Mesodermal cell (in vitro differentiated cells): ENCODE results near the gene BCR.

Source experiments
- H3K27ac ChIP-seq: 2 replicates; pipeline ENCODE4 v1.7.0; 2013; ENCODE audit warnings: mild to moderate bottlenecking, low read depth, low read length, moderate library complexity; ENCODE audit not compliant: severe bottlenecking
- H3K36me3 ChIP-seq: 2 replicates; pipeline ENCODE4 v1.7.1; 2013; ENCODE audit warnings: mild to moderate bottlenecking, low read length, moderate library complexity; ENCODE audit not compliant: control insufficient read depth, insufficient read depth
- H3K4me1 ChIP-seq: one replicate; pipeline ENCODE4 v1.7.1; 2013; ENCODE audit warnings: mild to moderate bottlenecking, low read length; ENCODE audit not compliant: insufficient read depth, control insufficient read depth, poor library complexity, severe bottlenecking
- H3K4me3 ChIP-seq: 2 replicates; pipeline ENCODE4 v1.7.0; 2013; ENCODE audit warnings: low read length, control low read depth, mild to moderate bottlenecking; ENCODE audit not compliant: insufficient read depth, poor library complexity, severe bottlenecking; ENCODE audit errors: extremely low read depth
- H3K9me3 ChIP-seq: 2 replicates; pipeline ENCODE4 v1.7.1; 2013; ENCODE audit warnings: mild to moderate bottlenecking, low read length, moderate library complexity; ENCODE audit not compliant: control insufficient read depth
- WGBS, 2 experiments: methylation state at CpG; one replicate each; pipeline ENCODE4 v1.1.5; 2013; ENCODE audit warnings: missing lambda C conversion rate in 2 of 2; ENCODE audit not compliant: insufficient coverage in 2 of 2; 5-methylcytosine and 5-hydroxymethylcytosine counted together

BCR gene

DNA sequence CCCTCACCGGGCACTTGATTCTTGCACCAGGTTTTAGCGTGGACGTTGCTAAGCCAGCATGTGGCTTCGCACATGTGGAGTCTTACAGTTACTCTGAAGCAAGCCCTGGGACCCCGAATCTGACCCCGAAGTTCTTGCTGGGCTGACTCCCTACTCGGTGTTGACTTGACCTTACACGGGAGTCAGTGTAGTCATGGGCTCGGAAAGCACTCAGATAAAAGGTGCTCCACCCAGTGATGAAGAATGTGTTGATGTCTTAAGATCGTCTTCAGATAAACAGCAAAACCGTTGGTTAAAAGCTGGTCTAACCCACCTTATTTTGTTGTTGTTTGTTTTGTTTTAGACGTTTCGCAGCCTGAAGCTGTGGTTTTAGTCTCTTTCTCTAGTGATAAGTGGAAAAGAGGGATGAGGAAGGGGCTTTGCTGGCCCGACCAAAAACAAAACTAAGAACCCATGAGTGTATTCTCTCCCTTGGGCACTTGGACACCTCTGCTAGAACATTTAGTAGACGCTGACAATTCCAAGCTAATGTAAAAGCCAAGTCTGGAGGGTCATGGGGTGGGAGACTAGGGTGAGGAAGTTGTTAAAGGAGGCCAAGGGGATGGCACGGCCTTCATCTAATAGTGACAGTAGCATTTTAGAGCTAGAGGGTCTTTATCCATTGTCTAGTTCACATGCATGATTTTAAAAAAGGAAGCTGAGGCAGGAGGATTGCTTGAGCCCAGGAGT lies 69.9 kb downstream of the BCR start:
- 90 to 92% methylated on average over 13 to 15 of the region's 16 CpGs for WGBS, 2 experiments
- Histone ChIP-seq H3K4me1 (peaks cover 28% of the 10 kb centered on the region), H3K36me3 (peaks cover 34% of the 10 kb centered on the region), H3K9me3 (no peaks in the 10 kb centered on the region), H3K4me3 (no peak overlapping the region), H3K27ac (no peak overlapping the region)

DNA sequence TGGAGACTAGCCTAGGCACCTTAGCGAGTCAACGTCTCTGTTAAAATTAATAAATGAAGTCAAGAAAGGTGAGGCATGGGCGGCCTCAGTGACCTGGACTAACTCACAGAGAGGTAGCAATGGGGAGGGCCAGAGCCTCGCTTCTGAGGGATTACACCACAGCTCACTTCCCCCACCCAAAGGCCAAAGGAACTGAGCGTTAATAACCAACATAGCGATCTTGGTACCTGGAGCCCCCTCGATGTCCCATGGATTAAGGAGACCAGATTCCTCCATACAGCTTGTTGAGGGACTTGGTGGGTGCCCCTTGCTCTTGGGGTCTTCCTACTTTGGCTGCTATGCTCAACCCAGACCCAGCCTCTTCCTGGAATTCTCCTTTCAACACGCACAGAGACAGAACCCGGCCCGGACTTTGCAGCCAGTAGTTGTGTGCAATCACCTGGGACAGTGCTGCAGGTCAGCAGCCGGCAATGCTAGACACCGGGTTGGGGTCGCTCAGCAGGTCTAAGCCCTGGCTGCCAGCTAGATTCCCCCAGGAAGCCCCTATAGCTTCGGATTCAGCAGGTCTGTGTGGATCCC lies 70.6 kb downstream of the BCR start:
- no peaks in the 10 kb centered on the region for H3K9me3 ChIP-seq
- H3K4me3 ChIP-seq = no peak overlapping the region
- H3K36me3 ChIP-seq = peaks cover 41% of the 10 kb centered on the region
- peaks cover 27% of the 10 kb centered on the region for H3K4me1 ChIP-seq
- WGBS, 2 experiments = 94 to 95% methylated on average over 9 to 13 of the region's 14 CpGs
- no peak overlapping the region for H3K27ac ChIP-seq

DNA sequence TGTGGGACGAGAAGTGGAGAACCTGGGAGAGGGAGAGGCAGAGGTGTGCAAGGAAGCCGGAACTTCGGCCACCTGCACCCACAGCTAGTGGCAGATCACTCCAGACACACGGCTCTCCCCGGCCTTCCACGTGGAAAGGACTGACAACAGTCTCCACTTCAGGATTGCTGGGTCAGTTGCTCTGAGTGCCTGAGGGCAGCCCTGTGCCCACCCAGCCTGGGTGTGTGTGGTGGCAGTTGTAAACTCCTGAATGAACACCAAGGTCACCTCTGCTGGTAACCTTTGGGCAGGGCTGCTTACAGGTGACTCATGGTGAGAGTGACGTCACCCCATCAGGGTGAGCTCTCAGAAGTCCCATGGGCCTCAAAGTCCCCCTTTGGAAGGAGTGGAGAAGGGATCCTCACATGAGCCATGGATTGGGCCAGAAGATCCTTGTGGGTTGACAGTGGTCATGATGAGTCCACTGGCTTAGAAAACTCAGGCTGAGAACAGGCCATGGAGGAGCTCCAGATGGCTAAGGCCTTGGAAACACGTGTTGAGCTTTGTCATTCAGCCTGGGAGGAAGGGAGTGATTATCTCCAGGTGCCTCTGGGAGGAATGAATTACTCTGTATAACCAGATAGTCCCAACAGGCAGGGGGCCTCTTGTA lies 71.3 kb downstream of the BCR start:
- no peak overlapping the region for H3K27ac ChIP-seq
- 89 to 90% methylated on average over 8 of the region's 8 CpGs for WGBS, 2 experiments
- H3K36me3 ChIP-seq = peaks cover 45% of the 10 kb centered on the region
- no peak overlapping the region for H3K4me3 ChIP-seq
- peaks cover 30% of the 10 kb centered on the region for H3K4me1 ChIP-seq
- H3K9me3 ChIP-seq = no peaks in the 10 kb centered on the region

DNA sequence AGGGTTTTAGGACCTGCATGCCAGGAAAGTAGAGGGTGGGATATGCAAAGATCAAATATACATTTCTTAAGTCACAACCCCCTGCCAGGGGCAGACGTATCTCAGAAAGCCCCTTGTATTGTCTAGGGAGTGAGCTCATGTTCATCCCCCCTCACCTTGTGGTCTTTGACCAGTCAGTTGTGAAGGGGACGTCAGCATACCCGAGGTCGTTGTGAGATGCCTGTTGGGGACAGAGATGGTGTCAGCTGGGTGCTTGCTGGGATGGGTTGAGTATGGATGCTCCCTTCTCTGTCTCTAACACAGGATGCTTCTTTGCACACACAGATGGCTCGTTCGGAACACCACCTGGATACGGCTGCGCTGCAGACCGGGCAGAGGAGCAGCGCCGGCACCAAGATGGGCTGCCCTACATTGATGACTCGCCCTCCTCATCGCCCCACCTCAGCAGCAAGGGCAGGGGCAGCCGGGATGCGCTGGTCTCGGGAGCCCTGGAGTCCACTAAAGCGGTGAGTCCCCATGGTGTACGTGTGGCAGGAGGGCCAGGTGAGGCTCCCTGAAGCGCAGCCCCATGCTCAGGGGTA lies 73.3 kb downstream of the BCR start:
- H3K4me3 ChIP-seq = no peak overlapping the region
- WGBS, 2 experiments = 94% methylated on average over 16 to 18 of the region's 19 CpGs
- H3K36me3 ChIP-seq = peaks cover 51% of the 10 kb centered on the region
- peaks cover 15% of the 10 kb centered on the region for H3K4me1 ChIP-seq
- H3K9me3 ChIP-seq = no peaks in the 10 kb centered on the region
- H3K27ac ChIP-seq = no peak overlapping the region

DNA sequence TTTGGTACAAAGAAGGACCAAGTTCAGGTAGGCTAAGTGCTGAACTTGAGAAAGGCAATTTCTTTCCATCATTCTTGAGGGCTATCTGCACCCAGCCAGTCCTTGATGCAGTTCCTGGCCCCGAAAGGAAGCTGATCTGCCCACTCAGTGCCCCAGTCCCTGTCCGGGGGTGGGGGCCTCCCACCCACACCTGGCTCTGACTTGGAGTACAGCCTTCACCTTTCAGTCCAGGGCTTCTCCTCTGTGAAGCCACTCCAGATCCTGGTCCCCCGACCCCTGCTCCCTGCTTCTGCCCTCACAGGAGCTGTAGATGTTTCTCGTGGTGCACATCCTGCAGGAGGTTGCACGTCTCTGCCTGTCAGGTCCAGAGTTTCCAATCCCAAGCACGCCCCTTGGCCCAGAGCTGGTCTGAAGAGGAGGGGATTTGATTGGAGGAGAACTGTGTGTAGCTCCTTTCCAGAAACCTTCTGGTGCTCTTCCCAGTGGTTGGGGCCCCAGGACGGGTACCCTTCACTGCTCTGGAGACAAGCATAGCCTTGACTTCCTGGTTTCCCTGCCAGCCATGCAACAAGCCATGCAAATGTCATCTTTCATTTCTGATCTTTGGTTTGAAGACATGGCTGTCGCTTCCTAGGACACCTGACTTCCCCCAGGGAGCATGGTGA lies 75.3 kb downstream of the BCR start:
- H3K27ac ChIP-seq = no peak overlapping the region
- no peaks in the 10 kb centered on the region for H3K9me3 ChIP-seq
- H3K4me3 ChIP-seq = no peak overlapping the region
- H3K36me3 ChIP-seq = peaks cover 60% of the 10 kb centered on the region
- peaks cover 5% of the 10 kb centered on the region for H3K4me1 ChIP-seq
- WGBS, 2 experiments = 78 to 88% methylated on average over 4 to 7 of the region's 8 CpGs

DNA sequence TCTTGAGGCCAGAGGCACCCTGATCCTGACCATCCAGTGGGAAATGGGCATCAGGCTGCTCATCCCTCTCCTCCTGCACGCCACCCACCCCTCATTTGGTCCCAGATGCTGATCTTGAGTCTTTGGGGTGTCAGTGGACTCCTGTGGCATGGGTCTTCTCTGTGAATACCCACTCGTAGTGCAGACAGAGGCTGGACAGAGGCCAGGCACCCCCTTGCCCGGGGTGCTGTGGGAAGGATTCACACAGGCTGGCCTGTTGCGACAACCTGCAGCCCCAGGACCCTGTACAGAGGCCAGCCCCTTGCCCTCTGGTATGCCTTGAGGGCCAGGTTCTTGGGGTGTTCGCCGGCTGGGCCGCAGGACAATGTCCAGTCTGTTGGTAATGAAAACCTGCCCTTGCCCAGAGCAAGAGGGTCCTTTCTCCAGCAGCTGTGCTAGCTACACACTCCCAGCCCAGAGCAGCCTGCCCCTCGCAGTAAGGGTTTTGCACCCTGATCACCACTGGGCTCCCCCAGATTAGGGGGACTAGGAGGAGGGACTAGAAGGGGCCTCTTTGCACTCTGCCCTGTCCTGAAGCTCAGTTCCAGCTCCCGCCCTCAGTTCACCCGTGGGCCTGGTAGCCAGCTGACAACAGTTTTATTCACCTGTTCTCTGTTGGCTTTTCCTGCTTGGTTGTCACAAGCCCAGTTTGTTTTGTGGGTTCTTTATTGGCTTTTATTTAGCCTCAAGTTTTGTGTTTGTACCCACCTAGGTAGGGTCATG lies 76.0 kb downstream of the BCR start:
- no peak overlapping the region for H3K4me3 ChIP-seq
- WGBS, 2 experiments = 93 to 100% methylated on average over 7 to 9 of the region's 10 CpGs
- H3K9me3 ChIP-seq = no peaks in the 10 kb centered on the region
- peaks cover 67% of the 10 kb centered on the region for H3K36me3 ChIP-seq
- no peak overlapping the region for H3K27ac ChIP-seq
- H3K4me1 ChIP-seq = peaks cover 5% of the 10 kb centered on the region

DNA sequence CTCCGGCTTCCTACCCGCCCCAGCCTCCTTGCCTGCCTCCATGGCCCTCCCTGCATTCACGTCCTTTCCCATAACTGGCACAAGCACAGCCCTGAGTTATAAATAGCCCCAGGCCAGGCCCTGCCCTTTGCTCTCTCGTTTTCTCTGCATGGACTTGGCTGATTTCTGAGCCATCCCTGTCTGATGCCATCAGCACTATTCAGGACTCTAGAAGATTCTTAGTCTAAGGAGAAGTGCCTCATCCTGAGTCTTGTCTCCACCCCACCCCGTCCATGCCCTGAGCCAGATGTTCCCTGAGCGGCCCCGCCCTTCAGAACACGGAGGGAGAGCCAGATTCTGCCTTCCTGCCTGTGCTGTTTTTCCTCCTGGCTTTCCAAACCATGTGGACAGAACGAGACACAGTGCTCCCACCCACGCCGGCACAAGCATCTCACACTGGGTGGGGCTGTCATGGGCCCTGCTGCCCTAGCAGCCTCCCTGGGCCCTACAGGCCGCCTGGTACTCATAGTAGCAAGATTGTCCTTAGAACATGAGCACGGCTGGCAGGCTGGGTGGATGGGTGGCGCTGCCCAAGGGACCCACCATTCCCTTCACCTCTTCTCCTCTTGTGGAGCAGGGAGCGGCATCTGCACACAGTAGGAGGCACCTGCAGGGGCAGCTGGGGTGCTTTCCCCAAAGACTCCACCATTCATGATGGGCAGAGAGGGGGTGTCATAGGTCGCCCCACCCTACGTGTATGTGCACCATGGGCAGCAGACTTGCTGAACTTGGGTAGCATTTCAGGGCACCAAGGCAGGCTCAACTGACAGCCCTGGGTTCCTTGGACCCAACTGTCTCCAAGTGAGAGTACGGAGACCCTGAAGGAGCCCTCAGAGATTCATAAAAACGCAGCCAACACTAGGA lies 76.9 kb downstream of the BCR start:
- H3K27ac ChIP-seq = no peak overlapping the region
- H3K4me1 ChIP-seq = peaks cover 8% of the 10 kb centered on the region
- H3K9me3 ChIP-seq = no peaks in the 10 kb centered on the region
- peaks cover 73% of the 10 kb centered on the region for H3K36me3 ChIP-seq
- 81 to 85% methylated on average over 17 to 18 of the region's 19 CpGs for WGBS, 2 experiments
- no peak overlapping the region for H3K4me3 ChIP-seq

DNA sequence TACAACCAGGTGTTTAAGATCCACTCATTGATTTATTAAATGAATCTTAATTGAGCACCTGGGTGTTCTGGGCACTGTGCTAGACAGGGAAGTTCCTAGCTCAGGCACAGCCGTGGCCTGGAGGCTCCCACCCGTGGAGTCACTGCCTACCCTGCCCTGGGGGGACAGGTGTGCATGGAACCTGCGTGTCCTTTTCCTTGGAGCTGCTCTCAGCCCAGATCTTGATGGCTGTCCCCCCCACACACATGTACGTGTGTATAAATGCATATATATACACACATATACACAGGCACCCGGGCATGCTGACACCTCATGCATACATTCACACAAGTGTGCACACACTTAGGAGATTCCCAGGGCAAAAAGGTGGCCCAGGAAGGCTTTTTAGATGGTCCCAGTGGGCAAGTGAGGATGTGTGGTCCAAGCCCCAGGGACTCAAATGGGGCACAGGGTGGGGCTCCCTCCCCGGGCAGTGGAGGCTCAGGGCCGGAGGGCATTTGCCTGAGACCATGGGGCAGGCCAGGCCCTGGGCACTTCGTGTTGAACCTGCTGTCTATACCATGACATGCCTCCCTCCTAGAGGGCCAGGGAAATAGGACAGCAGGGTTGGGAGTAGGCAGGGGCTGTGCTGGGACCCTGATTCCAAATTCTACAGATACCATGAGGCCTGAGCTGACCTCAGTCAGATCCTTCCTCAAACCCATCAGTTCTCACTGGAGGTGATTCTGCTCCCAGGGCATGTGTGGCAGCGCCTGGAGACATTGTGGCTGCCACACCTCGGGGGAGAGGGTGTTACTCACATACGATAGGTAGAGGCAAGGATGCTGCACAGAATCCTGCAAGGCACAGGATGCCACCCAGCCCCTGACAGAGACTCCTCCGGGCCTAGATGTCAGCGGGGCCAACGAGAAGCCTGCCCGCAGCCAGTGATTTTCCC lies 77.8 kb downstream of the BCR start:
- Histone ChIP-seq H3K27ac (no peak overlapping the region), H3K9me3 (no peaks in the 10 kb centered on the region), H3K36me3 (peaks cover 74% of the 10 kb centered on the region), H3K4me3 (no peak overlapping the region), H3K4me1 (peaks cover 8% of the 10 kb centered on the region)
- WGBS, 2 experiments = 85 to 94% methylated on average over 8 to 13 of the region's 15 CpGs

DNA sequence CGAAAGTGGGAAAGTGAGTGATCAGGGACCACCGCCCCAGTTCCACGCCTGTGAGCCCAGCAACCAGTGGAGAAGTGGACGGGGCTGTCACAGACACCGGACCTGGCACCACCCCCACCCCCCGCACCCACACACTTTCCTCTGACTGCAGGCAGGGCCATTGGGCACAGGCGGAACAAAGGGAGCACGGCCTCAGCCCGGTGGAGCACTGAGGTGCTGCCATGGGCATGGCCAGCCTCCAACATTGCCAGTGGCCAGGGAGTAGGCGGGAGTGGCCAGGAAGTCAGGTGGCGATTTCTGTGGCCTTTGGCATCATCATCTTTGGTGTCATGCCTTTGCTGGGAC lies 78.5 kb downstream of the BCR start:
- no peak overlapping the region for H3K4me3 ChIP-seq
- peaks cover 74% of the 10 kb centered on the region for H3K36me3 ChIP-seq
- 93 to 96% methylated on average over 6 to 9 of the region's 11 CpGs for WGBS, 2 experiments
- no peak overlapping the region for H3K27ac ChIP-seq
- H3K4me1 ChIP-seq = peaks cover 8% of the 10 kb centered on the region
- H3K9me3 ChIP-seq = no peaks in the 10 kb centered on the region
